ENCODE data around the gene NECAP2. TPM values are rescaled to one million over a fixed set of nuclear protein-coding genes. Genes with fewer than 3 reads are reported as not detected.
A peak's percentile ranks its signal among the peaks of the same experiment; 100 is the strongest.

NECAP2 gene
- 10 to 100 TPM; 80.4 to 84.5 TPM for total RNA-seq

GRCh38 chr1:16440470-16441281 is at the start of gene NECAP2:
TSS of gene NECAP2 (plus strand) at chr1:16440724. CDS start at chr1:16440762, 38 bp downstream.
- H3K27me3 Mint-ChIP-seq (ENCODE audit: low read depth) = no peaks in the 10 kb centered on the region
- H3K27ac Mint-ChIP-seq = peak within 1 kb of the TSS; percentile 97
- H3K9me3 Mint-ChIP-seq = no peaks in the 10 kb centered on the region
- peak; percentile 93 to 94 for ATAC-seq (replicated peaks in 1 of 2)
- peaks cover 39% of the 10 kb centered on the region for H3K4me1 Mint-ChIP-seq (ENCODE audit: low read depth)
- peak within 1 kb of the TSS; percentile 97 to 98 for H3K4me3 Mint-ChIP-seq
- H3K36me3 Mint-ChIP-seq (ENCODE audit: insufficient read depth in 2 of 2) = peaks cover 4 to 14% of the 10 kb centered on the region in 2 donors
- peak; percentile 96 to 98 for DNase-seq

- Mint-ChIP-seq H3K27me3 (ENCODE audit: low read depth) (no peaks in the 10 kb centered on the region), H3K4me3 (peak overlapping the region; percentile 25), H3K27ac (peak overlapping the region; percentile 97), H3K36me3 (ENCODE audit: insufficient read depth in 2 of 2) (peaks cover 3 to 13% of the 10 kb centered on the region in 2 donors), H3K9me3 (no peaks in the 10 kb centered on the region), H3K4me1 (ENCODE audit: low read depth) (peaks cover 53% of the 10 kb centered on the region)
- ATAC-seq (replicated peaks in 1 of 2) = peak; percentile 61 to 84
- DNase-seq = peak; percentile 34 to 49
These were observed 49.1 kb upstream of the NECAP2 start for GRCh38 chr1:16391411-16391810.

DNA sequence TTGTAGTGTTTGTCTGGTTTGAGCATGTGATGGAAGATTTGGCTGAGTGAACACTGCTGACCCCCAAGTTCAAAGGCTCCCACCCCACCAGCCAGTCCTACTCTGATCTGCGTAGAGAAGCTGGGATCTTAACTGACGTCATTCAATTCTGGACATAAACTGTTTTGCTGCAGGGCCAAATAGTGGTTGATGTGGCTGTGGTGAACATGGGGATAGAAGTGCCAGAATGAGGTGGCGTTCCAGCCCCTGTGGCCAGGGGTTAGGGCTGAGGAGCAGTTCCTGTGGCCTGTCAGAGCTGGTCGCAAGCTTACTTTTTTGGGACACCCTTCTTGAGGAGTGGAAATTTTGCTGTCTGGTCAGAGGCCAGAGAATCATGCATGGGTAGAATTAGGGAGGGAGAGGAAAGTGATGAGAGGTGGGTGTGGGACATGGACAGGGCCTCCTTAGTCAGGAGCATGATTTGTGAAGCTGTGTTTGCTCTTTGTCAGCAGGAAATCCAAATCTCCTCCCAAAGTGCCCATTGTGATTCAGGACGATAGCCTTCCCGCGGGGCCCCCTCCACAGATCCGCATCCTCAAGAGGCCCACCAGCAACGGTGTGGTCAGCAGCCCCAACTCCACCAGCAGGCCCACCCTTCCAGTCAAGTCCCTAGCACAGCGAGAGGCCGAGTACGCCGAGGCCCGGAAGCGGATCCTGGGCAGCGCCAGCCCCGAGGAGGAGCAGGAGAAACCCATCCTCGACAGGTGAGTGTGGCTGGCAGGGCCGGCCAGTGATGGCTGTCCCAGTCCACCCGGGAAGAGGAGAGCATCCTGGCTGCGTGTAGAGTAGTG is 47.6 kb upstream of the NECAP2 start:
- Mint-ChIP-seq H3K4me1 (ENCODE audit: low read depth) (peaks cover 52% of the 10 kb centered on the region), H3K9me3 (no peaks in the 10 kb centered on the region), H3K27ac (peak overlapping the region; percentile 97), H3K4me3 (peak overlapping the region in 1 of 2 donors; percentile 46), H3K36me3 (ENCODE audit: insufficient read depth in 2 of 2) (peaks cover 3 to 14% of the 10 kb centered on the region in 2 donors), H3K27me3 (ENCODE audit: low read depth) (no peaks in the 10 kb centered on the region)
- no peak for DNase-seq
- ATAC-seq (replicated peaks in 1 of 2) = no peak

DNA sequence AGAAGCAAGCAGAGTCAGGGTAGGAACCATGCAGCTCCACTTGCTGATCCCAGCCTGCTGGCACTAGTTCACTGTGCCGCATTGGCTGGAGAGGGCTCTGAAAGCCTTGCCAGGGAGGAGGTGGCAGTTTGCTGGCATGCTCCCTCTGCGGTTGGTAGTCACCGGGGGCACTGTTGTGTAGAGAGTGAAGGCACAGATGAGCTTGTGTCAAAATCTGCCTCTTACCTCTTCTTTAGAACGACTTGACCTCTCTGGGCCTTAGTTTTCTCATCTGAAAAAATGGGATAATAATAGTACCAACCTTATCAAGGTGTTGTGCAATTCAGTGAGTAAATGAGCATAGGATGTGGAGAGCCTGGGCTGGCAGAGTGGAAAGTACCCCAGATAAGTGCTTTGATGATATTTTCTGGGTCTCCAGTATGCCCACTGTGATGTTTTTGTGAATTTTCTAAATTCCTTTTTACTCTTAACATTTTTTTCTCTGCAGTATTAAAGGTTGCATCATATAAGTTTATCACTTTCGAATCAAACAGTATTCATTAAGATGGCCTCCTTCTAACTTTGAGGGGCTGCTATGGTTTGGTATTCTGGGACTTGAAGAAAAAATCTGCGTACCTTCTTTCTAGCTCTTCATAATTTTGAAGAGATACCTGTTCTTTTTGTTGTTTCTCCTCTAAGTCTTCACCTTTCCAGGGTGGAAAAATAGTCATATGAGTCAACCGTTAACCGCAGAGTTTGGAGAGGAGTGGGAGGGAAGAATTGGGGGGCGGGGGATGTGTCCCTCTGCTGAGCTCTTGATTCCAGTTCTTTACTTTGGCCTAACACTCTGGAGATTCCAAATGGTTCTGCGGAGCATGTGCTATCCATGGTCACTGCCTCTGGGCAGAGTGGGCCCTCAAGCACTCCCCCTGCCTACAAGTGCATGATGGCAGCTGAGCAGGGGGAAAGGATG is 46.7 kb upstream of the NECAP2 start:
- H3K4me3 Mint-ChIP-seq = no peak overlapping the region
- no peaks in the 10 kb centered on the region for H3K27me3 Mint-ChIP-seq (ENCODE audit: low read depth)
- DNase-seq (no peak), ATAC-seq (replicated peaks in 1 of 2) (no peak)
- peaks cover 52% of the 10 kb centered on the region for H3K4me1 Mint-ChIP-seq (ENCODE audit: low read depth)
- H3K27ac Mint-ChIP-seq = peak overlapping the region; percentile 97
- peaks cover 3 to 14% of the 10 kb centered on the region in 2 donors for H3K36me3 Mint-ChIP-seq (ENCODE audit: insufficient read depth in 2 of 2)
- no peaks in the 10 kb centered on the region for H3K9me3 Mint-ChIP-seq

DNA sequence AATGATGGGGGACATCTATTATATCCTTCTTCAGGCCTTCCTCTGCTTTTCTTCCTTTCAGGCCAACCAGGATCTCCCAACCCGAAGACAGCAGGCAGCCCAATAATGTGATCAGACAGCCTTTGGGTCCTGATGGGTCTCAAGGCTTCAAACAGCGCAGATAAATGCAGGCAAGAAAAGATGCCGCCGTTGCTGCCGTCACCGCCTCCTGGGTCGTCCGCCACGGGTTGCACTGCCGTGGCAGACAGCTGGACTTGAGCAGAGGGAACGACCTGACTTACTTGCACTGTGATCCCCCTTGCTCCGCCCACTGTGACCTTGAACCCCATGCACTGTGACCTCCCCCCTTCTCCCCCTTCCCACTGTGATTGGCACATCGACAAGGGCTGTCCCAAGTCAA is 45.5 kb upstream of the NECAP2 start:
- no peak for ATAC-seq (replicated peaks in 1 of 2)
- H3K4me3 Mint-ChIP-seq = no peak overlapping the region
- no peak for DNase-seq
- H3K9me3 Mint-ChIP-seq = no peaks in the 10 kb centered on the region
- peaks cover 5 to 14% of the 10 kb centered on the region in 2 donors for H3K36me3 Mint-ChIP-seq (ENCODE audit: insufficient read depth in 2 of 2)
- peaks cover 49% of the 10 kb centered on the region for H3K4me1 Mint-ChIP-seq (ENCODE audit: low read depth)
- H3K27ac Mint-ChIP-seq = no peak overlapping the region
- no peaks in the 10 kb centered on the region for H3K27me3 Mint-ChIP-seq (ENCODE audit: low read depth)

GRCh38 chr1:16396591-16396990 is 43.9 kb upstream of the NECAP2 start:
- Mint-ChIP-seq H3K4me1 (ENCODE audit: low read depth) (peaks cover 33% of the 10 kb centered on the region), H3K4me3 (no peak overlapping the region), H3K36me3 (ENCODE audit: insufficient read depth in 2 of 2) (peaks cover 5 to 14% of the 10 kb centered on the region in 2 donors), H3K9me3 (no peaks in the 10 kb centered on the region), H3K27ac (peak overlapping the region; percentile 19), H3K27me3 (ENCODE audit: low read depth) (no peaks in the 10 kb centered on the region)
- no peak for ATAC-seq (replicated peaks in 1 of 2)
- DNase-seq = no peak

- DNase-seq (no peak), ATAC-seq (replicated peaks in 1 of 2) (no peak)
- peak overlapping the region; percentile 87 for H3K27ac Mint-ChIP-seq
- no peak overlapping the region for H3K4me3 Mint-ChIP-seq
- peaks cover 28% of the 10 kb centered on the region for H3K4me1 Mint-ChIP-seq (ENCODE audit: low read depth)
- H3K36me3 Mint-ChIP-seq (ENCODE audit: insufficient read depth in 2 of 2) = peaks cover 5 to 14% of the 10 kb centered on the region in 2 donors
- H3K9me3 Mint-ChIP-seq = no peaks in the 10 kb centered on the region
- no peaks in the 10 kb centered on the region for H3K27me3 Mint-ChIP-seq (ENCODE audit: low read depth)
These were observed 43.4 kb upstream of the NECAP2 start for GRCh38 chr1:16397120-16397519.

DNA sequence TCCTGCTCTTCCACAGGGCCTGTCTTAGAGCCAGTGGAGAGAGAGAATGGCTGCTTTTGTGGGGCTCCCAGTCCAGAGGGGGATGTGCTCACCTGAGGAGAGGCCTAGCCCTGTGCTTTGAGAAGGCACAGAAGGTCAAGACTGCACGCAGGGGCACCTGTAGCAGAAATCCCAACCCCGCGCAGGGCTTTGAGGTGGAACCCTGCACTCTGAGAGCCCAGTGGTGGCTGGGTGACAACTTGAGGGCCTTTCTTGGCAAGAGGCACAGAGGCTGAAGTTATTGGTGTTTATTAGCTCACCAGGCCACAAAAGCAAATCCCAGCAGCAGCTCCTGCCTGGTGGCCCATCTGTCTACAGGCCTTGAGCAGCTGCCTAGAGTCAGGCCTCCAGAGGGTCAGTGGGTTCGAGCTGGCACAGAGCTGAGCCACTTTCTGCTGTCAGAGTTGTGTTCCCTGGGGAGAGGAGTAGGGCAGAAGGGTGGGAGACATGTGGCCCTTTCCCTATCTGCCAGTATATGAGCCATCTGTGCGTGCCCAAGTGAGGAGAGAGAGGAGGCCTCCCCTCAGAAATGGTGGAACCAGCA is 42.1 kb upstream of the NECAP2 start:
- H3K36me3 Mint-ChIP-seq (ENCODE audit: insufficient read depth in 2 of 2) = peaks cover 1 to 5% of the 10 kb centered on the region in 2 donors

DNA sequence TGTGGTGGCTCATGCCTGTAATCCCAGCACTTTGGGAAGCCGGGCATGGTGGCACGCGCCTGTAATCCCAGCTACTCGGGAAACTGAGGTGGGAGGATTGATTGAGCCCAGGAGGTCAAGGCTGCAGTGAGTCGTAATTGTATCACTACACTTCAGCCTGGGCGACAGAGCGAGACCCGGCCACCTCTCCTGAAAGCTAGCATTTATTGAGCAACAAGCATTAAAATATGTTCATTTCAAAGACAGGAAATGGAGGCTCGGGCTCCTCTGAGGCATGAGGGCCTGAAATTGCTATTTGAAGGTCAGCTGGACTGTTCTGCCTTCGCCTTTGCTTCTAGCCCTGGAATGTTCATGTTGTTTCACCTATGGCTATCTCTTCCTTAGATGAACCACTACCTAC is 37.8 kb upstream of the NECAP2 start:
- Mint-ChIP-seq H3K4me3 (no peak overlapping the region), H3K27me3 (ENCODE audit: low read depth) (no peaks in the 10 kb centered on the region), H3K9me3 (no peaks in the 10 kb centered on the region), H3K27ac (no peak overlapping the region), H3K4me1 (ENCODE audit: low read depth) (no peaks in the 10 kb centered on the region), H3K36me3 (ENCODE audit: insufficient read depth in 2 of 2) (peaks cover 0 to 1% of the 10 kb centered on the region in 2 donors)
- DNase-seq = no peak
- no peak for ATAC-seq (replicated peaks in 1 of 2)

More for the DNA sequence above, 42.1 kb upstream of the NECAP2 start:
- no peak for DNase-seq
- H3K27me3 Mint-ChIP-seq (ENCODE audit: low read depth) = no peaks in the 10 kb centered on the region
- H3K9me3 Mint-ChIP-seq = no peaks in the 10 kb centered on the region
- H3K4me3 Mint-ChIP-seq = no peak overlapping the region
- H3K4me1 Mint-ChIP-seq (ENCODE audit: low read depth) = peaks cover 14% of the 10 kb centered on the region
- peak overlapping the region; percentile 24 for H3K27ac Mint-ChIP-seq
- no peak for ATAC-seq (replicated peaks in 1 of 2)

GRCh38 chr1:16405441-16405840 is 35.1 kb upstream of the NECAP2 start:
- H3K4me1 Mint-ChIP-seq (ENCODE audit: low read depth) = no peaks in the 10 kb centered on the region
- no peak overlapping the region for H3K4me3 Mint-ChIP-seq
- H3K27ac Mint-ChIP-seq = no peak overlapping the region
- ATAC-seq (replicated peaks in 1 of 2) (no peak), DNase-seq (no peak)
- no peaks in the 10 kb centered on the region for H3K36me3 Mint-ChIP-seq (ENCODE audit: insufficient read depth in 2 of 2)
- no peaks in the 10 kb centered on the region for H3K9me3 Mint-ChIP-seq
- no peaks in the 10 kb centered on the region for H3K27me3 Mint-ChIP-seq (ENCODE audit: low read depth)

GRCh38 chr1:16406868-16407267 is 33.7 kb upstream of the NECAP2 start:
- no peak overlapping the region for H3K4me3 Mint-ChIP-seq
- DNase-seq = no peak
- no peak overlapping the region for H3K27ac Mint-ChIP-seq
- H3K4me1 Mint-ChIP-seq (ENCODE audit: low read depth) = no peaks in the 10 kb centered on the region
- peaks cover 2% of the 10 kb centered on the region for H3K27me3 Mint-ChIP-seq (ENCODE audit: low read depth)
- no peak for ATAC-seq (replicated peaks in 1 of 2)
- no peaks in the 10 kb centered on the region for H3K36me3 Mint-ChIP-seq (ENCODE audit: insufficient read depth in 2 of 2)
- H3K9me3 Mint-ChIP-seq = no peaks in the 10 kb centered on the region

GRCh38 chr1:16409536-16410152 is 30.9 kb upstream of the NECAP2 start:
- ATAC-seq (replicated peaks in 1 of 2) (peak; percentile 13 to 18), DNase-seq (no peak)
- H3K27me3 Mint-ChIP-seq (ENCODE audit: low read depth) = peaks cover 6% of the 10 kb centered on the region
- H3K9me3 Mint-ChIP-seq = no peaks in the 10 kb centered on the region
- no peaks in the 10 kb centered on the region for H3K4me1 Mint-ChIP-seq (ENCODE audit: low read depth)
- H3K36me3 Mint-ChIP-seq (ENCODE audit: insufficient read depth in 2 of 2) = no peaks in the 10 kb centered on the region
- no peak overlapping the region for H3K27ac Mint-ChIP-seq
- H3K4me3 Mint-ChIP-seq = no peak overlapping the region
